Ramos (cell line): Measurements from ENCODE around the gene PROKR1.
"Not testable (repeated sequence)": the region's sequence is repeated elsewhere in the genome, so short reads cannot be mapped to it uniquely, and the experiment has no call there.

Source experiments
- in situ Hi-C: fragments of 300-500 bp; cut with MboI; formaldehyde crosslinking; loops from one replicate; pipeline ENCODE4 v1.14.3; 2022; ENCODE audit warnings: low sequenced_read_pairs; ENCODE audit not compliant: unreplicated experiment

PROKR1 gene

GRCh38 chr2:68653538-68653982, 10.2 kb downstream of the PROKR1 start:
- in situ Hi-C loops: no loop called here

- in situ Hi-C loops: no loop called here
Measured at GRCh38 chr2:68658266-68658665, 14.9 kb downstream of the PROKR1 start.

- in situ Hi-C loops: no loop called here
Measured at GRCh38 chr2:68659081-68659480, 15.7 kb downstream of the PROKR1 start.

GRCh38 chr2:68660658-68661057, 17.3 kb downstream of the PROKR1 start:
- in situ Hi-C loops: no loop called here

- in situ Hi-C loops: no loop called here
Measured at GRCh38 chr2:68662466-68662865, 19.1 kb downstream of the PROKR1 start.

GRCh38 chr2:68663371-68664156, 20.2 kb downstream of the PROKR1 start:
- in situ Hi-C loops: no loop called here

GRCh38 chr2:68667371-68667770, 24.0 kb downstream of the PROKR1 start:
- in situ Hi-C loops: no loop called here

- in situ Hi-C loops: no loop called here
Measured at GRCh38 chr2:68669651-68670050, 26.3 kb downstream of the PROKR1 start.

- in situ Hi-C loops: no loop called here
Measured at GRCh38 chr2:68671961-68672360, 28.6 kb downstream of the PROKR1 start.

- in situ Hi-C loops: no loop called here
Measured at GRCh38 chr2:68673631-68674030, 30.3 kb downstream of the PROKR1 start.

- in situ Hi-C loops: no loop called here
Measured at GRCh38 chr2:68675470-68675869, 32.1 kb downstream of the PROKR1 start.

GRCh38 chr2:68677837-68678236, 34.5 kb downstream of the PROKR1 start:
- in situ Hi-C loops: not testable (repeated sequence)

- in situ Hi-C loops: not testable (repeated sequence)
Measured at GRCh38 chr2:68679166-68679916, 36.0 kb downstream of the PROKR1 start.

- in situ Hi-C loops: not testable (repeated sequence)
Measured at GRCh38 chr2:68679917-68680267, 36.5 kb downstream of the PROKR1 start.

GRCh38 chr2:68684197-68684596, 40.8 kb downstream of the PROKR1 start:
- in situ Hi-C loops: no loop called here

- in situ Hi-C loops: no loop called here
Measured at GRCh38 chr2:68686178-68686577, 42.8 kb downstream of the PROKR1 start.

- in situ Hi-C loops: no loop called here
Measured at GRCh38 chr2:68687018-68687417, 43.6 kb downstream of the PROKR1 start.

GRCh38 chr2:68689553-68690537, 46.5 kb downstream of the PROKR1 start:
- in situ Hi-C loops: no loop called here

- in situ Hi-C loops: no loop called here
Measured at GRCh38 chr2:68690851-68691250, 47.5 kb downstream of the PROKR1 start.

GRCh38 chr2:68692511-68692910, 49.1 kb downstream of the PROKR1 start:
- in situ Hi-C loops: no loop called here
